ENCODE data around the gene MYORG. TPM values are rescaled to one million over a fixed set of nuclear protein-coding genes. Genes with fewer than 3 reads are reported as not detected.

MYORG gene
- total and polyA plus RNA-seq, 10 of the 15 experiments (the other 5 are each of a cell fraction or from before 2014, with no cell fraction given): 0.05 to 0.36 (median 0.10) TPM; not detected in 1

GRCh38 chr9:34328987-34329832 lies 47.5 kb downstream of the MYORG start, which contains the start of the genes KIF24 and NUDT2:
TSS of gene KIF24 (minus strand) at chr9:34329268. CDS start at chr9:34311346, 17,922 bp downstream.
TSS of gene NUDT2 (plus strand) at chr9:34329569. CDS start at chr9:34339040, 9,471 bp downstream.
- peak within 1 kb of the TSS; percentile 84 for H3K4me3 ChIP-seq
- H3K9ac ChIP-seq (ENCODE audit: control insufficient read depth, insufficient read depth, low read length): peak within 1 kb of the TSS; percentile 98
- no peaks in the 10 kb centered on the region for H4K20me1 ChIP-seq (ENCODE audit: control insufficient read depth, insufficient read depth)
- in situ Hi-C loops (cut with MboI): no loop called here
- no peaks in the 10 kb centered on the region for H3K27me3 ChIP-seq (replicated peaks in 1 of 2; ENCODE audit: control insufficient read depth in 2 of 2, insufficient read depth in 2 of 2, low read length in 1 of 2)
- under 1% methylated on average over 64 of the region's 64 CpGs for WGBS (ENCODE audit: insufficient coverage, insufficient replicate concordance, low lambda C conversion rate, missing lambda C conversion rate)
- POLR2A ChIA-PET: no interaction called here
- intact Hi-C loops (cut with micrococcal nuclease; ENCODE audit: unreplicated experiment): no loop called here
- FAIRE-seq (peak; percentile 99), ATAC-seq (peak; percentile 96), DNase-seq (ENCODE audit: low read depth, low spot score) (peak; percentile 100)
- CTCF ChIA-PET: no interaction called here
- BruUV-seq (replicated peaks): no TSS peak
- H3K4me1 ChIP-seq (ENCODE audit: control insufficient read depth, insufficient read depth, low read length): no peaks in the 10 kb centered on the region; the same call in 1 of the 2 replicates
- peaks cover 11% of the 10 kb centered on the region for H3K79me2 ChIP-seq (ENCODE audit: control insufficient read depth, insufficient read depth, low read length)
- RAD21 ChIA-PET (ENCODE audit: unreplicated experiment): no interaction called here
- H3K9me3 ChIP-seq (replicated peaks; ENCODE audit: control insufficient read depth, insufficient read depth, low read length): no peaks in the 10 kb centered on the region
- peak within 1 kb of the TSS; percentile 81 for H3K4me2 ChIP-seq (ENCODE audit: control insufficient read depth, insufficient read depth)
- SMC1A ChIA-PET (ENCODE audit: uncharacterized antibody, unreplicated experiment): no interaction called here
- peak within 1 kb of the TSS; percentile 94 for H2AFZ ChIP-seq (ENCODE audit: control insufficient read depth, low read depth, low read length)
- H3K36me3 ChIP-seq (ENCODE audit: control insufficient read depth in 2 of 2, insufficient read depth in 2 of 2, low read length in 1 of 2): no peaks in the 10 kb centered on the region
- peak within 1 kb of the TSS; percentile 98 for H3K27ac ChIP-seq (ENCODE audit: control insufficient read depth, insufficient read depth)
- TF ChIP-seq POLR2AphosphoS5 (IDR thresholded peaks at IDR 0.05; ENCODE audit: low read length): peak; percentile 95
- TF ChIP-seq SKIL (IDR thresholded peaks at IDR 0.05; ENCODE audit: low read depth, poor library complexity, severe bottlenecking): no peak
- TF ChIP-seq, protein P1, sequence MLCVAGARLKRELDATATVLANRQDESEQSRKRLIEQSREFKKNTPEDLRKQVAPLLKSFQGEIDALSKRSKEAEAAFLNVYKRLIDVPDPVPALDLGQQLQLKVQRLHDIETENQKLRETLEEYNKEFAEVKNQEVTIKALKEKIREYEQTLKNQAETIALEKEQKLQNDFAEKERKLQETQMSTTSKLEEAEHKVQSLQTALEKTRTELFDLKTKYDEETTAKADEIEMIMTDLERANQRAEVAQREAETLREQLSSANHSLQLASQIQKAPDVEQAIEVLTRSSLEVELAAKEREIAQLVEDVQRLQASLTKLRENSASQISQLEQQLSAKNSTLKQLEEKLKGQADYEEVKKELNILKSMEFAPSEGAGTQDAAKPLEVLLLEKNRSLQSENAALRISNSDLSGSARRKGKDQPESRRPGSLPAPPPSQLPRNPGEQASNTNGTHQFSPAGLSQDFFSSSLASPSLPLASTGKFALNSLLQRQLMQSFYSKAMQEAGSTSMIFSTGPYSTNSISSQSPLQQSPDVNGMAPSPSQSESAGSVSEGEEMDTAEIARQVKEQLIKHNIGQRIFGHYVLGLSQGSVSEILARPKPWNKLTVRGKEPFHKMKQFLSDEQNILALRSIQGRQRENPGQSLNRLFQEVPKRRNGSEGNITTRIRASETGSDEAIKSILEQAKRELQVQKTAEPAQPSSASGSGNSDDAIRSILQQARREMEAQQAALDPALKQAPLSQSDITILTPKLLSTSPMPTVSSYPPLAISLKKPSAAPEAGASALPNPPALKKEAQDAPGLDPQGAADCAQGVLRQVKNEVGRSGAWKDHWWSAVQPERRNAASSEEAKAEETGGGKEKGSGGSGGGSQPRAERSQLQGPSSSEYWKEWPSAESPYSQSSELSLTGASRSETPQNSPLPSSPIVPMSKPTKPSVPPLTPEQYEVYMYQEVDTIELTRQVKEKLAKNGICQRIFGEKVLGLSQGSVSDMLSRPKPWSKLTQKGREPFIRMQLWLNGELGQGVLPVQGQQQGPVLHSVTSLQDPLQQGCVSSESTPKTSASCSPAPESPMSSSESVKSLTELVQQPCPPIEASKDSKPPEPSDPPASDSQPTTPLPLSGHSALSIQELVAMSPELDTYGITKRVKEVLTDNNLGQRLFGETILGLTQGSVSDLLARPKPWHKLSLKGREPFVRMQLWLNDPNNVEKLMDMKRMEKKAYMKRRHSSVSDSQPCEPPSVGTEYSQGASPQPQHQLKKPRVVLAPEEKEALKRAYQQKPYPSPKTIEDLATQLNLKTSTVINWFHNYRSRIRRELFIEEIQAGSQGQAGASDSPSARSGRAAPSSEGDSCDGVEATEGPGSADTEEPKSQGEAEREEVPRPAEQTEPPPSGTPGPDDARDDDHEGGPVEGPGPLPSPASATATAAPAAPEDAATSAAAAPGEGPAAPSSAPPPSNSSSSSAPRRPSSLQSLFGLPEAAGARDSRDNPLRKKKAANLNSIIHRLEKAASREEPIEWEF (IDR thresholded peaks at IDR 0.05; ENCODE audit: insufficient replicate concordance, low read depth, low read length): no peak
- no peak for TF ChIP-seq ZBED1 (IDR thresholded peaks at IDR 0.05; ENCODE audit: borderline replicate concordance)
- TF ChIP-seq, protein P2, sequence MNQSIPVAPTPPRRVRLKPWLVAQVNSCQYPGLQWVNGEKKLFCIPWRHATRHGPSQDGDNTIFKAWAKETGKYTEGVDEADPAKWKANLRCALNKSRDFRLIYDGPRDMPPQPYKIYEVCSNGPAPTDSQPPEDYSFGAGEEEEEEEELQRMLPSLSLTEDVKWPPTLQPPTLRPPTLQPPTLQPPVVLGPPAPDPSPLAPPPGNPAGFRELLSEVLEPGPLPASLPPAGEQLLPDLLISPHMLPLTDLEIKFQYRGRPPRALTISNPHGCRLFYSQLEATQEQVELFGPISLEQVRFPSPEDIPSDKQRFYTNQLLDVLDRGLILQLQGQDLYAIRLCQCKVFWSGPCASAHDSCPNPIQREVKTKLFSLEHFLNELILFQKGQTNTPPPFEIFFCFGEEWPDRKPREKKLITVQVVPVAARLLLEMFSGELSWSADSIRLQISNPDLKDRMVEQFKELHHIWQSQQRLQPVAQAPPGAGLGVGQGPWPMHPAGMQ (IDR thresholded peaks at IDR 0.05; ENCODE audit: borderline replicate concordance): peak; percentile 80
- TF ChIP-seq CBX5 (IDR thresholded peaks at IDR 0.05; ENCODE audit: low read depth): no peak
- 0 out of 2 replicates have a peak, but pooled peaks have one; percentile 27 for TF ChIP-seq ASH2L (IDR thresholded peaks at IDR 0.05; ENCODE audit: borderline replicate concordance, low read depth)
- peak; percentile 61 for TF ChIP-seq CBFB (IDR thresholded peaks at IDR 0.05; ENCODE audit: low read depth)
- TF ChIP-seq IKZF2 (IDR thresholded peaks at IDR 0.05): peak; percentile 22 to 59; a peak in 1 of 4 replicates
- peak; percentile 39 to 78; a peak in 3 of 4 replicates for TF ChIP-seq BHLHE40 (IDR thresholded peaks at IDR 0.05; ENCODE audit: borderline replicate concordance in 1 of 2, low read depth in 2 of 2, low read length in 1 of 2)
- no peak for TF ChIP-seq KDM1A (IDR thresholded peaks at IDR 0.05; ENCODE audit: borderline replicate concordance)
- no peak for TF ChIP-seq ZSCAN29 (IDR thresholded peaks at IDR 0.05)
- TF ChIP-seq, protein P3, sequence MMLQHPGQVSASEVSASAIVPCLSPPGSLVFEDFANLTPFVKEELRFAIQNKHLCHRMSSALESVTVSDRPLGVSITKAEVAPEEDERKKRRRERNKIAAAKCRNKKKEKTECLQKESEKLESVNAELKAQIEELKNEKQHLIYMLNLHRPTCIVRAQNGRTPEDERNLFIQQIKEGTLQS (IDR thresholded peaks at IDR 0.05; ENCODE audit: borderline replicate concordance, extremely low read depth, low read depth, low read length): no peak

Measured in GM12878 (cell line).